ENCODE results near the gene DMD. TPM values are rescaled to one million over a fixed set of nuclear protein-coding genes. Genes with fewer than 3 reads are reported as not detected.

DMD gene
- polyA plus RNA-seq, 2 of the 4 experiments (the other 2 are of a cell fraction): 0.03 TPM; not detected in 1

- no peak for ATAC-seq
- 7% methylated on average over 4 of the region's 4 CpGs for WGBS (ENCODE audit: missing lambda C conversion rate)
- H3K4me3 ChIP-seq: no peak overlapping the region
- CTCF ChIA-PET: interaction anchor here (1.2 kb wide), 1 partner anchor 34 kb away, joined by 3 read pairs; no protein-coding TSS in a partner anchor
- no peak overlapping the region for H3K27ac ChIP-seq
- no peaks in the 10 kb centered on the region for H3K9me3 ChIP-seq
- FAIRE-seq: no peak
- no peak overlapping the region for H3K4me2 ChIP-seq
- DNase-seq (ENCODE audit: low read depth in 1 of 2, low spot score in 1 of 2): no peak
- no peaks in the 10 kb centered on the region for H3K4me1 ChIP-seq
- no peak for TF ChIP-seq HES2 (IDR thresholded peaks at IDR 0.05)
- TF ChIP-seq REST (IDR thresholded peaks at IDR 0.05): no peak
- TF ChIP-seq RNF2 (IDR thresholded peaks at IDR 0.05; ENCODE audit: borderline replicate concordance, low read depth): no peak
- no peak for TF ChIP-seq BCL3 (IDR thresholded peaks at IDR 0.05)
- TF ChIP-seq HEYL (CRISPR knock-in tag; IDR thresholded peaks at IDR 0.05): no peak
- TF ChIP-seq CHD4 (IDR thresholded peaks at IDR 0.05; ENCODE audit: borderline replicate concordance): no peak
- TF ChIP-seq HOXB13 (CRISPR knock-in tag; IDR thresholded peaks at IDR 0.05; ENCODE audit: low read depth): no peak
- POLR2A ChIA-PET: no interaction called here
Measured at GRCh38 chrX:31706466-31706865, 1504.9 kb downstream of the DMD start.

GRCh38 chrX:31705816-31706215 is 1505.5 kb downstream of the DMD start:
- H3K9me3 ChIP-seq: no peaks in the 10 kb centered on the region
- H3K4me1 ChIP-seq: no peaks in the 10 kb centered on the region
- H3K27ac ChIP-seq: no peak overlapping the region
- TF ChIP-seq ZFP36 (IDR thresholded peaks at IDR 0.05; ENCODE audit: borderline replicate concordance, partially characterized antibody) (no peak), GATA3 (IDR thresholded peaks at IDR 0.05; ENCODE audit: borderline replicate concordance) (no peak), KDM1A (IDR thresholded peaks at IDR 0.05; ENCODE audit: low read depth) (no peak), CHD4 (IDR thresholded peaks at IDR 0.05; ENCODE audit: borderline replicate concordance) (no peak), POLR2AphosphoS2 (conservative IDR thresholded peaks at IDR 0.05; ENCODE audit: low read length) (no peak), JUN (IDR thresholded peaks at IDR 0.05) (no peak), KDM5A (IDR thresholded peaks at IDR 0.05) (no peak), EHF (CRISPR knock-in tag; IDR thresholded peaks at IDR 0.05) (no peak), CHD2 (IDR thresholded peaks at IDR 0.05; ENCODE audit: low read length, partially characterized antibody) (no peak), RARB (CRISPR knock-in tag; IDR thresholded peaks at IDR 0.05) (no peak), TP53 (CRISPR knock-in tag; IDR thresholded peaks at IDR 0.05) (no peak), CEBPB (IDR thresholded peaks at IDR 0.05) (no peak)
- ATAC-seq: no peak
- no peak for FAIRE-seq
- no peak overlapping the region for H3K4me2 ChIP-seq
- ChIA-PET CTCF (no interaction called here), POLR2A (no interaction called here)
- 9% methylated on average over 1 of the region's 1 CpG for WGBS (ENCODE audit: missing lambda C conversion rate)
- no peak overlapping the region for H3K4me3 ChIP-seq
- no peak for DNase-seq (ENCODE audit: low read depth in 1 of 2, low spot score in 1 of 2)

- no peak for ATAC-seq
- no peak for FAIRE-seq
- TF ChIP-seq HOXB13 (CRISPR knock-in tag; IDR thresholded peaks at IDR 0.05; ENCODE audit: low read depth): no peak
- TF ChIP-seq RARB (CRISPR knock-in tag; IDR thresholded peaks at IDR 0.05): no peak
- no peak for TF ChIP-seq KDM5A (IDR thresholded peaks at IDR 0.05)
- H3K4me1 ChIP-seq: no peaks in the 10 kb centered on the region
- POLR2A ChIA-PET: no interaction called here
- H3K9me3 ChIP-seq: no peaks in the 10 kb centered on the region
- no peak overlapping the region for H3K4me2 ChIP-seq
- CTCF ChIA-PET: no interaction called here
- no peak overlapping the region for H3K27ac ChIP-seq
- H3K4me3 ChIP-seq: no peak overlapping the region
- 0% methylated on average over 2 of the region's 2 CpGs for WGBS (ENCODE audit: missing lambda C conversion rate)
- DNase-seq (ENCODE audit: low read depth in 1 of 2, low spot score in 1 of 2): no peak
Measured at GRCh38 chrX:31704938-31705337, 1506.4 kb downstream of the DMD start.

Measured in A549 (cell line).